Forelimb muscle (tissue), 1 donor: Measurements from ENCODE around the gene SHMT2. TPM values are rescaled to one million over a fixed set of nuclear protein-coding genes. Genes with fewer than 3 reads are reported as not detected.

Source experiments
- DNase-seq: peaks from one replicate; pipeline ENCODE4 v3.0.0-alpha.2; 2013; ENCODE audit warnings: low read depth
- polyA plus RNA-seq: library from polyadenylated mRNA; unstranded; fragments of 120-200 nt; gene quantifications from one replicate; pipeline ENCODE4 v1.2.1, GENCODE V29; 2013; ENCODE audit not compliant: insufficient read length

The SHMT2 gene
- polyA plus RNA-seq, 1 donor, result 64.4 TPM

- no peak for DNase-seq
Observed at GRCh38 chr12:57196956-57197355, 32.6 kb upstream of the SHMT2 start.

DNA sequence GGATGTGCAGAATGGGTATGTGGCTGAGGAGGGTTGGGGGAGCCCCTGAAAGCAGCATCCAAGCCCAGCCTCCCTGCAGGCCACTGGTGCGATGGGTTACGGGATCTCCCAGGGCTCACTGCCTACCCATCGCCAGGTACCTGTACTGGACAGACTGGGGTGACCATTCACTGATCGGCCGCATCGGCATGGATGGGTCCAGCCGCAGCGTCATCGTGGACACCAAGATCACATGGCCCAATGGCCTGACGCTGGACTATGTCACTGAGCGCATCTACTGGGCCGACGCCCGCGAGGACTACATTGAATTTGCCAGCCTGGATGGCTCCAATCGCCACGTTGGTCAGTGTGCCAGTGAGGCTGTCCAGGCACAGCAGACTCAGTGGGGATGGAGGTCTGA, 31.2 kb upstream of the SHMT2 start:
- no peak for DNase-seq

DNA sequence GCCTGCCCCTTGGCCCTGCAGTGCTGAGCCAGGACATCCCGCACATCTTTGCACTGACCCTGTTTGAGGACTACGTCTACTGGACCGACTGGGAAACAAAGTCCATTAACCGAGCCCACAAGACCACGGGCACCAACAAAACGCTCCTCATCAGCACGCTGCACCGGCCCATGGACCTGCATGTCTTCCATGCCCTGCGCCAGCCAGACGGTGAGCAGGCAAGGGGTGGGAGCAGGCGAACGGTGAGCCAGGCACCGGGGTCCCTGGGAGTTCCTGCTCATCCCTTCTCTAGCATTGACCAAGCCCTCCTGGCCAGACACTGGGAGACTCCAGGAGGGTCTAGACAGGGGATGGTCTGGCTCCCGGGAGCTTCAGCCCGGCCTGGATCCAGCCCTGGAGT, 30.3 kb upstream of the SHMT2 start:
- DNase-seq, result no peak

- no peak for DNase-seq
Observed at GRCh38 chr12:57200497-57200896, 29.0 kb upstream of the SHMT2 start.

DNA sequence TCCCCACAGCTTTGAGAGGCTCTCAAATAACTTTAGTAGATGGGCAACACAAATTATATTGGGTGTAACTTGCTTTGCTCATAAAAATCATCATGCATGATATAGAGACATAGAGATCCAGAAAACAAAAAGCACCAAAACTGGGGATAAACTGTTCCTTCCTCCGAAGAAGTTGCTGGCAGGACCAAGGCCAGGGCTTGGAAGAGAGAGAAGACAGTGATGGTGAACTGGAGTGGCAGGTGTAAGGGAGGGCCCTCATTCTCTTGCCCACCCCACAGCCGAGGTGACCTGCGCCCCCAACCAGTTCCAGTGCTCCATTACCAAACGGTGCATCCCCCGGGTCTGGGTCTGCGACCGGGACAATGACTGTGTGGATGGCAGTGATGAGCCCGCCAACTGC, 28.3 kb upstream of the SHMT2 start:
- no peak for DNase-seq

- no peak for DNase-seq
Observed at GRCh38 chr12:57201631-57202030, 27.9 kb upstream of the SHMT2 start.

DNA sequence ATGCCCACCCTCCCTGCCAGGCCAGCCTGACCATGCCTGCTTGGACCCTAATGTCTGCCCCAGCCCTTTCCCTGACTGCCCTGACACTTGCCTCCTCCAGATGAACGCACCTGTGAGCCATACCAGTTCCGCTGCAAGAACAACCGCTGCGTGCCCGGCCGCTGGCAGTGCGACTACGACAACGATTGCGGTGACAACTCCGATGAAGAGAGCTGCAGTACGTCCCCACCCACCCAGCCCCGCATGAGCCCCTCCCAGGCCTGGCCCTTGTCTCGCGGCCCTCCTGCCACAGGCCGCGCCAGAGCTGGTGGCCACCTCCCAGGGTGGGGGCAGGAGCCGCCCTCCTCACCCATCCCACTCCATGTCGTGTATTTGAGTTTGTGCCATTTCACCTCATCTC, 27.2 kb upstream of the SHMT2 start:
- DNase-seq, result no peak

DNA sequence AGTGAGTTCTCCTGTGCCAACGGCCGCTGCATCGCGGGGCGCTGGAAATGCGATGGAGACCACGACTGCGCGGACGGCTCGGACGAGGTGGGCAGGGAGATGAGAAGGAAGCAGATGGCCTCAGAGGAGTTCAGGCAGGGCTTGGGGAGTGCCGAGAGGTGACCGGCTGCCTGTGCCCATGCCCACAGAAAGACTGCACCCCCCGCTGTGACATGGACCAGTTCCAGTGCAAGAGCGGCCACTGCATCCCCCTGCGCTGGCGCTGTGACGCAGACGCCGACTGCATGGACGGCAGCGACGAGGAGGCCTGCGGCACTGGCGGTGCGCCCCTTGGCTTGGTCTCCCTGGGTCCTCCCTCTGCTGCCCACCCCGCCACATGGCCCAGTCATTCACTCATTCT, 26.3 kb upstream of the SHMT2 start:
- no peak for DNase-seq

DNA sequence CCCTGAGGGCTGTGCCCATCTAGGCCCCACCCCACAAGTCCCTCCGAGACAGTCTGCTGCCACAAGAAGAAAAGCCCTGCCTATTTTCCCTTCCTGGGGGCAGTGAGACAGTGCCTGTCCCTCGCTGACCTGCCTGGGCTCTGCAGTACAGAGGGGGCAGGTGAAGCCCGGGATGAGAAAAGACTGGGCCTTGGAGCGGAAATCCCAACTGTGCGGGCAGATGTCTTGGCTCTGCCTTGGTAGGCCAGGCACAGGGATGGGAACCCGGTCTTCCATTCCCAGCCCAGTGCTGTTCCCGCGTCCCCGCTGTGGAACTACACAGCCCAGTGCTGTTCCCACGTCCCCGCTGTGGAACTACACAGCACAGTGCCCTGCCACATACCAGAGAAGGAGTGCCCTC, 25.7 kb upstream of the SHMT2 start:
- DNase-seq, result no peak

DNA sequence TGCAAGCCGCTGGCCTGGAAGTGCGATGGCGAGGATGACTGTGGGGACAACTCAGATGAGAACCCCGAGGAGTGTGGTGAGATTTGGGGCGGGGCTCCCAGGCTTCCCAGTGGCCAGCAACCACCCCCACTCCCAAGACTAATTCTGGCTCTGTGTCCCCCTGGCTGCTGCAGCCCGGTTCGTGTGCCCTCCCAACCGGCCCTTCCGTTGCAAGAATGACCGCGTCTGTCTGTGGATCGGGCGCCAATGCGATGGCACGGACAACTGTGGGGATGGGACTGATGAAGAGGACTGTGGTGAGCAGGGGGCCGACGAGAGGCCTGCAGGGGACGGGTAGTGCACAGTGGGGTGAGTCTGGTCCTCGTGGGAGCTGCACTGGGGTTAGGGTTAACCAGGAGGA, 25.1 kb upstream of the SHMT2 start:
- no peak for DNase-seq

GRCh38 chr12:57205186-57205585, 24.3 kb upstream of the SHMT2 start:
- DNase-seq, result no peak

DNA sequence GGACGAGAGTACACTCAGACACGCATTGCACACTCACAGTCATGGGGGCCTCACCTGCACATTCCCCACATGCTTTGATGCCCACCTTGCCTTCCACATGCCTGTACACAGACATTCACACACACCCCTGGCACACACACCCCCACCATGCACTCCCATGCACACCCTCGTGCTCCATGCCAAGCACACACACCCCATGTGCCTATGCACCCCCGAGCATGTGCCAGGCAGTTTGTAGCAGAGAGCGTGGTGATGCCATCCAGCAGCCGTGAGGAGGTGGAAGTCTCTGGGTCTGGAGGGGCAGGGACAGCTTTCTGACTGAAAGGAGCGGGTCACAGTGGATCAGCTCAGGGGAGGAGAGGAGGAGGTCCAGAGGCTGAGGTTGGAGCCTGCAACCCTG, 23.6 kb upstream of the SHMT2 start:
- DNase-seq, result no peak

DNA sequence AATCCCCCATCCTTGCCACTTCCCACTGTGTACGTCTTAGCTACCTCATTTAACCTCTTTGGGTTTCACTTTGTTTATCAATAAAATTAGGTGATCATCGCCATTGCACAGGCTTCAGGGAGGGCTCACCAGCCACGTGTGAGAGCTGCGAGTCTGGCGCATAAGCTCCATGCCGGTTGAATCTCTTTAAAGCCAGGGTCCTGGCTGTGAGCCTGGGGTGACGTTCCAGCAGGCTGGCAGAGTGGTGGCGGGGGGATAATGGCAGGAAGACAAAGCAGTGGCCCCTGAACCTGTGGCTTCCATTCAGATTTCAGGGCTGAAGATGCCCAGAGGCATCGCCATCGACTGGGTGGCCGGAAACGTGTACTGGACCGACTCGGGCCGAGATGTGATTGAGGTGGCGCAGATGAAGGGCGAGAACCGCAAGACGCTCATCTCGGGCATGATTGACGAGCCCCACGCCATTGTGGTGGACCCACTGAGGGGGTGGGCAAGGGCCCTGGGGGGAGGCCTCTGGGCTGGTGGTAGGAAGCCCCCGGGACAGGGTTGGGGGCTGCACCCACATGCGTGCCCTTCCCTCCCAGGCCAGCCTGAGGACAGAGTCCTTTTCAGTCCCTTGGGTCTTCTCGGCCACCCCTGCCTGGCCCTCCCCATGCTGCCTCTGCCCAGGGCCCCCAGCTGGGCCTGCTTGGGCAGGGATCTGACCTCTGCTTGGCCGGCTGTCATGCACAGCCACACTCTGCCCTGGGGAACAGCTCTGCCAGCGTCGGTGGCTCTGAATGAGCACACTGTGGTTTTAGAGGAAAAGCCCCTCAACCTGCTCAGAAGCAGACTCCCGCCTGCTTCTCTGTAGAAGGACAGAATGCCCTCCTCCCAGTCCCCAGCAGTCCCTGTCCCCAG, 21.5 kb upstream of the SHMT2 start:
- DNase-seq, result no peak

DNA sequence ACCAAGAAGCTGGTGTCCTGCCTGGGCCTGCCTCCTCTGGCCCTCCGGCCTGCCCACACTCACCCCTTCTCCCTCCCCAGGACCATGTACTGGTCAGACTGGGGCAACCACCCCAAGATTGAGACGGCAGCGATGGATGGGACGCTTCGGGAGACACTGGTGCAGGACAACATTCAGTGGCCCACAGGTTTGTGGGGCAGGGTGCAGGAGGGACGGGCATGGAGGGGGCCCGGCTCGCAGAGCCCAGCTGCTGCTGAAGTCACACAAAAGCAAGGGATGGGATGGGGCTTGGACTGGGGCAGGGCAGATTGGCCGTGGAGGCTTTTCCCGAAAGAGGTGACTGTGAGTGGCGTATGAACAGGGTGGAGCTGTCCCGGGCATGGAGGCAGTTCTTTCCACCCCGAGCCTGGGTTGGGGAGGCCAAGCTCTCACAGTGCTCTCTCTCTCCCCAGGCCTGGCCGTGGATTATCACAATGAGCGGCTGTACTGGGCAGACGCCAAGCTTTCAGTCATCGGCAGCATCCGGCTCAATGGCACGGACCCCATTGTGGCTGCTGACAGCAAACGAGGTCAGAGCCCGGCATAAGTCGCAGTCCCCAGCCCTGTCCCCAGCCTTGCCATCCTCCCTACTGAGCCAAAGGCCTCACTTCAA, 20.8 kb upstream of the SHMT2 start:
- DNase-seq, result no peak

DNA sequence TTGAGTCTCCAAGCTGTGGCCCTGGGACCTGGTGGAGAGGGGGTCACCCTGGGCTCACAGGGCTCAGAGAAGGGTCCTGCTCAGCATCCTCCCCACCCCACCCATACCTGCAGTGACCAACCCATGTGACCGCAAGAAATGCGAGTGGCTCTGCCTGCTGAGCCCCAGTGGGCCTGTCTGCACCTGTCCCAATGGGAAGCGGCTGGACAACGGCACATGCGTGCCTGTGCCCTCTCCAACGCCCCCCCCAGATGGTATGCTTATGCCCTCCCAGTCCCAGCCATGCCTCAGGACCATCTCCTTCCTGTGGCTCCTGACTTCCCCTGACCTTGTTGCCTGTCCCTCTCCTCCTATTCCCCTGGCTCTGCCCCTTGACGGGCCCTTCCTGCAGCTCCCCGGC, 19.6 kb upstream of the SHMT2 start:
- no peak for DNase-seq

- DNase-seq, result no peak
Observed at GRCh38 chr12:57210461-57210860, 19.1 kb upstream of the SHMT2 start.

DNA sequence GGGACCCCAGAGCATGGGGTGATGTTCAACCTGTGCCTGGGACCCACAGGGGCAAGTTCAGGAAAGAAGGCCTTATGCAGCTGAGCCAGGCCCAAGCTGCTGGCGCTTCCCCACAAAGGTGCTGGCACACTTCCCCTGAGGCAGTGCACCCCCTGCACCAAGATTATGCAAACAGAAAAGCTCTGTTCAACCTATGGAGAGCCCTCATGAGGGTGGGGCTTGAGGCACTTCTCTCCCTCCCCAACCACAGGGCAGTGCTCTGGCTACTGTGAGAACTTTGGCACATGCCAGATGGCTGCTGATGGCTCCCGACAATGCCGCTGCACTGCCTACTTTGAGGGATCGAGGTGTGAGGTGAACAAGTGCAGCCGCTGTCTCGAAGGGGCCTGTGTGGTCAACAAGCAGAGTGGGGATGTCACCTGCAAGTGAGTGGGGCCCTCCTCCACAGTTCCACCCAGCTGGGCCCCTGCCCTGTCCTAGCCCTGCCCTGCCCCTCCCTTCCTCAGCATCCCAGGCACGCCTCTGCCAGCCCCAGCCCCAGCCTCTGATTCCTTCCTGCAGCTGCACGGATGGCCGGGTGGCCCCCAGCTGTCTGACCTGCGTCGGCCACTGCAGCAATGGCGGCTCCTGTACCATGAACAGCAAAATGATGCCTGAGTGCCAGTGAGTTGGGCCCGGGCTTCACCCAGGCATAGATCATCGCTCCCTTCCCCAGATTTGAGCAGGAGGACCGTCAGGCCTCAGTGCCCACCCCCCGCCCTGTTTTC, 18.4 kb upstream of the SHMT2 start:
- no peak for DNase-seq

GRCh38 chr12:57211791-57212700, 17.5 kb upstream of the SHMT2 start:
- no peak for DNase-seq

DNA sequence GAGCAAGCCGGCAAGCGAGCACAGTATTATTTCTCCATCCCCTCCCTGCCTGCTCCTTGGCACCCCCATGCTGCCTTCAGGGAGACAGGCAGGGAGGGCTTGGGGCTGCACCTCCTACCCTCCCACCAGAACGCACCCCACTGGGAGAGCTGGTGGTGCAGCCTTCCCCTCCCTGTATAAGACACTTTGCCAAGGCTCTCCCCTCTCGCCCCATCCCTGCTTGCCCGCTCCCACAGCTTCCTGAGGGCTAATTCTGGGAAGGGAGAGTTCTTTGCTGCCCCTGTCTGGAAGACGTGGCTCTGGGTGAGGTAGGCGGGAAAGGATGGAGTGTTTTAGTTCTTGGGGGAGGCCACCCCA, 16.8 kb upstream of the SHMT2 start:
- DNase-seq, result no peak

DNA sequence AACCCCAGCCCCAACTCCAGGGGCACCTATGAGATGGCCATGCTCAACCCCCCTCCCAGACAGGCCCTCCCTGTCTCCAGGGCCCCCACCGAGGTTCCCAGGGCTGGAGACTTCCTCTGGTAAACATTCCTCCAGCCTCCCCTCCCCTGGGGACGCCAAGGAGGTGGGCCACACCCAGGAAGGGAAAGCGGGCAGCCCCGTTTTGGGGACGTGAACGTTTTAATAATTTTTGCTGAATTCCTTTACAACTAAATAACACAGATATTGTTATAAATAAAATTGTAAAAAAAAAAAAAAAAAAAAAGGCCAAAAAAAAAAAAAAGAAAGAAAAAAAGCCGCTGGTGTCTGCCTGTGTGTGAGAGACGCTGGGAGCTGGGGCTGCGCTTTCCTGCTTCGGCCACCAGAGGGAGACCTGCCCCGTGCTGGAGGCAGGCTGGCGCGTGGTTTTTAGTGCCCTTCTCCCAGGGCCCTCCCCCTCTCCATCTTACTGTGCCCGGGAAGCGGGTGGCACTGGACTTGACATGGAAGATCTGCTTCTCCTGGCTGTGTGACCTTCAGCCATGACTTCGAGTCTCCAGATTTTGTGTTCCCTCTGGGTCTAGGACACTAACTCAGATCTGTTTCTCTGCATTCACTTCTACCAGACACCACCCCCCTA, 16.3 kb upstream of the SHMT2 start:
- no peak for DNase-seq

GRCh38 chr12:57213763-57214397, 15.6 kb upstream of the SHMT2 start:
- no peak for DNase-seq
